DOHH2 (cell line): ENCODE results near the gene ABHD14A.

Source experiments
- H3F3A ChIP-seq: fragments of 200-600 bp; sonication (generic), shearing (Covaris generic); 2 replicates; pipeline ENCODE4 v1.6.0; 2016; ENCODE audit warnings: antibody characterized with exemption, mild to moderate bottlenecking; ENCODE audit not compliant: control insufficient read depth, insufficient read depth
- H3K27ac ChIP-seq: fragments of 200-600 bp; sonication (generic); 2 replicates; pipeline ENCODE4 v1.5.1; 2014; ENCODE audit warnings: low read depth, mild to moderate bottlenecking, low read length, moderate library complexity
- H3K27me3 ChIP-seq: fragments of 200-600 bp; sonication (generic); 2 replicates; pipeline ENCODE4 v1.6.1; 2014; ENCODE audit warnings: mild to moderate bottlenecking, low read length, mixed read lengths; ENCODE audit not compliant: control insufficient read depth
- H3K36me3 ChIP-seq: fragments of 200-600 bp; sonication (generic); 2 replicates; pipeline ENCODE4 v1.6.1; 2014; ENCODE audit warnings: mild to moderate bottlenecking, low read length, moderate library complexity, mixed read lengths; ENCODE audit not compliant: control insufficient read depth
- H3K4me1 ChIP-seq: fragments of 200-600 bp; sonication (generic); 2 replicates; pipeline ENCODE4 v1.6.1; 2014; ENCODE audit warnings: mild to moderate bottlenecking, low read length, mixed read lengths; ENCODE audit not compliant: control insufficient read depth
- H3K4me2 ChIP-seq: fragments of 200-600 bp; sonication (generic); 2 replicates; pipeline ENCODE4 v1.6.0; 2014; ENCODE audit warnings: mild to moderate bottlenecking, low read length, moderate library complexity
- H3K4me3 ChIP-seq: fragments of 200-600 bp; sonication (generic); 2 replicates; pipeline ENCODE4 v1.5.1; 2014; ENCODE audit warnings: mild to moderate bottlenecking, low read length, mixed read lengths
- H3K79me2 ChIP-seq: fragments of 200-600 bp; sonication (generic); 2 replicates; pipeline ENCODE4 v1.6.1; 2014; ENCODE audit warnings: mild to moderate bottlenecking, low read length, mixed read lengths; ENCODE audit not compliant: control insufficient read depth
- H3K9me2 ChIP-seq: fragments of 200-600 bp; sonication (generic); replicated peaks from 2 replicates; pipeline ENCODE4 v1.6.1; 2014; ENCODE audit warnings: mild to moderate bottlenecking, low read length, mixed read lengths; ENCODE audit not compliant: control insufficient read depth
- H3K9me3 ChIP-seq: fragments of 200-600 bp; sonication (generic); 2 replicates; pipeline ENCODE4 v1.6.1; 2014; ENCODE audit warnings: antibody characterized with exemption, low read length, mixed read lengths; ENCODE audit not compliant: control insufficient read depth, insufficient read depth
- H4K20me1 ChIP-seq: fragments of 200-600 bp; sonication (generic); 2 replicates; pipeline ENCODE4 v1.6.0; 2014; ENCODE audit warnings: low read depth, mild to moderate bottlenecking, antibody characterized with exemption, low read length, moderate library complexity; ENCODE audit not compliant: control insufficient read depth, insufficient read depth
- CTCF ChIP-seq: fragments of 200-600 bp; sonication (generic); IDR thresholded peaks from one replicate; pipeline ENCODE4 v1.5.1; 2014; ENCODE audit warnings: antibody characterized with exemption, mild to moderate bottlenecking, low read depth, low read length; ENCODE audit not compliant: poor library complexity, severe bottlenecking
- EZH2phosphoT487 ChIP-seq: fragments of 200-600 bp; sonication (generic); IDR thresholded peaks from 2 replicates; pipeline ENCODE4 v1.6.1; 2017; ENCODE audit warnings: borderline replicate concordance, mild to moderate bottlenecking, antibody characterized with exemption, low read length, moderate library complexity, mixed read lengths

ABHD14A gene

GRCh38 chr3:51934991-51935885, 39.6 kb upstream of the ABHD14A start:
- H3K4me3 ChIP-seq, result no peak overlapping the region
- H3K79me2 ChIP-seq, result peaks cover 24% of the 10 kb centered on the region
- TF ChIP-seq EZH2phosphoT487, result no peak
- no peak for TF ChIP-seq CTCF
- H3K36me3 ChIP-seq, result peaks cover 68% of the 10 kb centered on the region
- no peaks in the 10 kb centered on the region for H3F3A ChIP-seq
- H3K27me3 ChIP-seq, result no peaks in the 10 kb centered on the region
- no peaks in the 10 kb centered on the region for H3K9me2 ChIP-seq
- no peaks in the 10 kb centered on the region; the same call in 1 of the 2 replicates for H4K20me1 ChIP-seq
- peaks cover 11% of the 10 kb centered on the region for H3K4me1 ChIP-seq
- no peak overlapping the region for H3K27ac ChIP-seq
- H3K4me2 ChIP-seq, result no peak overlapping the region
- no peaks in the 10 kb centered on the region for H3K9me3 ChIP-seq

- Histone ChIP-seq H3K4me3 (no peak overlapping the region), H3K4me2 (no peak overlapping the region), H3K36me3 (peaks cover 70% of the 10 kb centered on the region), H4K20me1 (no peaks in the 10 kb centered on the region; the same call in 1 of the 2 replicates), H3K27me3 (no peaks in the 10 kb centered on the region), H3K9me2 (no peaks in the 10 kb centered on the region), H3K4me1 (peaks cover 18% of the 10 kb centered on the region), H3F3A (no peaks in the 10 kb centered on the region), H3K27ac (no peak overlapping the region), H3K79me2 (peaks cover 32% of the 10 kb centered on the region), H3K9me3 (no peaks in the 10 kb centered on the region)
- TF ChIP-seq CTCF (no peak), EZH2phosphoT487 (no peak)
These were observed 38.7 kb upstream of the ABHD14A start for GRCh38 chr3:51935886-51936755.

- H3K9me2 ChIP-seq, result no peaks in the 10 kb centered on the region
- H4K20me1 ChIP-seq, result no peaks in the 10 kb centered on the region; the same call in 1 of the 2 replicates
- TF ChIP-seq EZH2phosphoT487 (no peak), CTCF (no peak)
- H3K79me2 ChIP-seq, result peaks cover 38% of the 10 kb centered on the region
- no peak overlapping the region for H3K4me3 ChIP-seq
- H3K4me2 ChIP-seq, result no peak overlapping the region
- peaks cover 18% of the 10 kb centered on the region for H3K4me1 ChIP-seq
- H3F3A ChIP-seq, result no peaks in the 10 kb centered on the region
- H3K36me3 ChIP-seq, result peaks cover 70% of the 10 kb centered on the region
- no peaks in the 10 kb centered on the region for H3K9me3 ChIP-seq
- H3K27ac ChIP-seq, result no peak overlapping the region
- no peaks in the 10 kb centered on the region for H3K27me3 ChIP-seq
These were observed 37.9 kb upstream of the ABHD14A start for GRCh38 chr3:51937014-51937413.
